Coronary artery (tissue), 2 donors: Measurements from ENCODE around the gene TMEM135.

Experiments used
- DNase-seq: peaks from one replicate; pipeline ENCODE4 v3.0.0-alpha.2; 2017; ENCODE audit warnings: low spot score
- H3K27ac ChIP-seq, 2 donors: fragments of 200-600 bp; sonication (generic); one replicate each; pipeline ENCODE4 v1.5.1; 2016 to 2019
- H3K4me3 ChIP-seq: fragments of 200-600 bp; sonication (generic); 2 replicates; pipeline ENCODE4 v1.5.1; 2016; ENCODE audit warnings: mild to moderate bottlenecking, moderate library complexity
- TF ChIP-seq, protein P1 (sequence below): fragments of 200-600 bp; sonication (generic); IDR thresholded peaks from one replicate; pipeline ENCODE4 v1.5.1; 2019; ENCODE audit warnings: antibody characterized with exemption

TMEM135 gene

DNA sequence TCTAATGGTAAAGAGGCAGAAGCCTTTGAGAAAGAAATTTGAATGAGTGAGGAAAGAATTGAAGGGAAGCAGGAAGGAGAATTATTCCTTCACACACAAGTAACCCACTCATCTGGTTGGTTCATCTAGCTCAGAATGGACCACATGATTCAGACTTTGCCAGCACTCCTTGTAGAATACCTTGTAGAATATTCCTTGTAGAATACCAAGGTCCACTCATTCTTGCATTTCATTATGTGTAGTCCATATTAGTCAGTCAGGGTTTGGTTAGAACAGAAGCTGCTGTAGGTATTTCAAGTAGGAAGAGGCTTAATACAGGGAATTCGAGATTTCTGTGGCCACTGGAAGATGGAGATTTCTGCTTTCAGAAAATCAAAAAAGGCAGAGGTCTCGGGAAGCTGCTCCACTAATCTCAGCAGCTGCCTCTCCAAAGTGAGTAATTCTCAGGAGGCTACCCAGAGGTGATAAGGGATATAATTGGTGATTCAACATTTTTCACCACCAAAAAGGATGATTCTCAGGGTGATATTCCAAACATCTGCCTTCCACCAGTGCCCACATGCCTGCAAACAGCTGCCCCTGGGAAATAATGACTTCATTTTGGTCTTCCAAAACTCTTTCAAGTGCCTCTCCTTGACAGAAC, 329.1 kb downstream of the TMEM135 start:
- TF ChIP-seq, protein P1, sequence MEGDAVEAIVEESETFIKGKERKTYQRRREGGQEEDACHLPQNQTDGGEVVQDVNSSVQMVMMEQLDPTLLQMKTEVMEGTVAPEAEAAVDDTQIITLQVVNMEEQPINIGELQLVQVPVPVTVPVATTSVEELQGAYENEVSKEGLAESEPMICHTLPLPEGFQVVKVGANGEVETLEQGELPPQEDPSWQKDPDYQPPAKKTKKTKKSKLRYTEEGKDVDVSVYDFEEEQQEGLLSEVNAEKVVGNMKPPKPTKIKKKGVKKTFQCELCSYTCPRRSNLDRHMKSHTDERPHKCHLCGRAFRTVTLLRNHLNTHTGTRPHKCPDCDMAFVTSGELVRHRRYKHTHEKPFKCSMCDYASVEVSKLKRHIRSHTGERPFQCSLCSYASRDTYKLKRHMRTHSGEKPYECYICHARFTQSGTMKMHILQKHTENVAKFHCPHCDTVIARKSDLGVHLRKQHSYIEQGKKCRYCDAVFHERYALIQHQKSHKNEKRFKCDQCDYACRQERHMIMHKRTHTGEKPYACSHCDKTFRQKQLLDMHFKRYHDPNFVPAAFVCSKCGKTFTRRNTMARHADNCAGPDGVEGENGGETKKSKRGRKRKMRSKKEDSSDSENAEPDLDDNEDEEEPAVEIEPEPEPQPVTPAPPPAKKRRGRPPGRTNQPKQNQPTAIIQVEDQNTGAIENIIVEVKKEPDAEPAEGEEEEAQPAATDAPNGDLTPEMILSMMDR: no peak
- Histone ChIP-seq H3K27ac (no peak overlapping the region), H3K4me3 (no peak overlapping the region)
- DNase-seq: no peak

- no peak for DNase-seq
- TF ChIP-seq, protein P1: no peak
- H3K27ac ChIP-seq: no peak overlapping the region
- H3K4me3 ChIP-seq: no peak overlapping the region
Measured at GRCh38 chr11:87368151-87368550, 330.4 kb downstream of the TMEM135 start.

DNA sequence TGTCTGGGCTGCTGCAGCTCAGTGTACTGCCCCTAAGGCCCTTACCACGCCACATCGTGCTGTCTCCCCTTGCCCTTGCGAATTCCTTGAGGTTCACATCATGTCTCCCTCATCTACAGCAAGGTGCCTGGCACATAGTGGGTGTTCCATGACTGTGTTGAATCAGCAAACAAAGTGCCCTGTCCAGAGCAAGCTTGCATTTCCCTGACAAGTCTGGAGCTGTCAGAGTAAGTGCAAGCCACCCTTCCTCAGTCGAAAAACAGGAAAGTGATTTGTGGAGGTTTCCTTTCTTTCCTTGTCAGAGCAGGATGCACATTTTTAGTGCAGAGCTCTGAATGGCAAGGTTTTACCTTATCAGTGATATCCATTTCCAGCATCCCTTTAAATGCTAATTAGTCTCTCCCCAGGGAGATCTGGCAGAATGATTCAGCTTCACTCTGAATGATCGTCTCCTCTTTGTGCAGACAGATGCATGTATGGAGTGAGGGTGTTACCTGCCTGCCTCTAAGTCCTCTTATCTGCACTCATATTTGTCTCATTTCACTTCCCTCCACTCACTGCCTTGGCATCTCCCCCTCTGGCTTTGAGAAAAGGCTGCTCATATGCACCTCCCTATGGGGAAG, 331.2 kb downstream of the TMEM135 start:
- Histone ChIP-seq H3K4me3 (no peak overlapping the region), H3K27ac (no peak overlapping the region)
- no peak for DNase-seq
- TF ChIP-seq, protein P1: no peak

DNA sequence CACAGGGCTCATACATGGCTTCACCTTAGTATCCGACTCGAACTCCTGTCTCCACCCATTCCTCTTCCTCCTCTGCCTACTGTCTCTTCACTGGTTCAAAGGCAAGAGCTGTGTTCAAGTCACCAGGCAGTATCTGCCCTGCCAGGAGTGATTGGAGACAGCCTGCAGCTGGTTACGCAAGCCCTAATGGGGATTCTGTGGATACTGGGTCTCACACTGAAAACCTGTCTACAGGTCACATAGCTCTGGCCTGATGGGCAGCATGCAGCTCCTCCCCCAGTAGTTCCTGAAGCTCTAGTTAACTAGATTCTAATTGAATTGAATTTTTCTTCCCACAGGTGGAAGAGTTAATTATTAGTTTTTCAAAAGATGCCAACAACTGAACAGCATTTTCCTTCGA, 332.2 kb downstream of the TMEM135 start:
- Histone ChIP-seq H3K4me3 (no peak overlapping the region), H3K27ac (no peak overlapping the region)
- TF ChIP-seq, protein P1: no peak
- no peak for DNase-seq

DNA sequence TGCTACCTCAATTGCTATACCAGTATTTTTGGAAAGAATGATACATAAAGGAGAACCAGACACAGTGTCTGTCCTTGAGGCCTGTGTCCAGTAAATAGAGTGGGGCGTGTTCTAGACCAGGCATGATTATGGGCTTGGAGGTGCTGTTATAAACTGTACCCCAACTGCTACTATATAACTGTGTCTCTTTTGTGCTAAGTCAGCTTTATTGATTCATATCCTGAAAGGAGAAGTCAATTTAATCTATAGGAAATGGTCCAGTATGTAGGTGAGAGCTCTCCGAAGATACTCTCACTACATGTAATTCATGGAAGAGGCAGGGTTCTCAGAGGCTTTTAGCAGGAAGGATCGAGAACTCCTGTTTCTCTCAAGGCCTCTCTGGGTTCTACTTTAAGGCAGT, 334.3 kb downstream of the TMEM135 start:
- no peak overlapping the region for H3K27ac ChIP-seq
- TF ChIP-seq, protein P1: no peak
- no peak for DNase-seq
- no peak overlapping the region for H3K4me3 ChIP-seq
